K562 (cell line): ENCODE measurements around the gene HOGA1.
"Not testable (repeated sequence)": the region's sequence is repeated elsewhere in the genome, so short reads cannot be mapped to it uniquely, and the experiment has no call there.

ENCODE experiments used
- ATF6 ChIP-seq: sonication (generic); formaldehyde crosslinking; IDR thresholded peaks from 2 replicates; pipeline ENCODE4 v1.4.0; 2020; ENCODE audit warnings: mild to moderate bottlenecking, missing genetic modification reagents
- CTCF ChIP-seq, 3 experiments: IDR thresholded peaks in 2 of 3; conservative IDR thresholded peaks in 1 of 3; 2 replicates each; pipeline ENCODE4 v1.5.1; 2011 to 2012; ENCODE audit warnings: low read length in 3 of 3, mild to moderate bottlenecking in 3 of 3, control low read depth in 2 of 3, improper control_type of control experiment in 1 of 3, inconsistent platforms in 1 of 3, low read depth in 1 of 3, mixed read lengths in 1 of 3, moderate library complexity in 1 of 3; ENCODE audit not compliant: insufficient read depth in 2 of 3
- MCM7 ChIP-seq, 2 experiments: fragments of 450-650 bp; IDR thresholded peaks; 2 replicates each; pipeline ENCODE4 v1.6.1; 2016 to 2018
- POLR2A ChIP-seq: fragments of 450-650 bp; conservative IDR thresholded peaks from 2 replicates; pipeline ENCODE4 v1.6.1; 2016
- RBM17 ChIP-seq: fragments of 200-400 bp; formaldehyde crosslinking; IDR thresholded peaks from 2 replicates; pipeline ENCODE4 v1.6.1; 2017; ENCODE audit warnings: low read depth, mild to moderate bottlenecking, low read length, borderline replicate concordance
- REST ChIP-seq, 2 experiments: fragments of 450-650 bp; formaldehyde crosslinking in 1 of 2; IDR thresholded peaks; 2 replicates each; pipeline versions ENCODE4 v1.4.0 to v1.6.1; 2014 to 2020; ENCODE audit warnings: mild to moderate bottlenecking in 2 of 2, borderline replicate concordance in 1 of 2, low read depth in 1 of 2
- SIX5 ChIP-seq, 2 experiments: IDR thresholded peaks; 2 replicates each; pipeline ENCODE4 v1.6.1; 2011; ENCODE audit warnings: low read length in 2 of 2, borderline replicate concordance in 1 of 2, low read depth in 1 of 2, mild to moderate bottlenecking in 1 of 2, moderate library complexity in 1 of 2; ENCODE audit not compliant: insufficient read depth in 1 of 2
- SMAD1 ChIP-seq: fragments of 150-350 bp; IDR thresholded peaks from 2 replicates; pipeline ENCODE4 v1.6.1; 2014; ENCODE audit warnings: low read length, low read depth; ENCODE audit not compliant: partially characterized antibody
- ZNF12 ChIP-seq: sonication (generic); formaldehyde crosslinking; IDR thresholded peaks from 2 replicates; pipeline ENCODE4 v1.4.0; 2020; ENCODE audit warnings: mild to moderate bottlenecking, missing genetic modification reagents

- TF ChIP-seq CTCF (IDR thresholded peaks at IDR 0.05 in 2 of 3, conservative IDR thresholded peaks at IDR 0.05 in 1 of 3; ENCODE audit: insufficient read depth in 2 of 3, low read depth in 1 of 3, low read length in 3 of 3); ATF6 (CRISPR knock-in tag); POLR2A; REST (IDR thresholded peaks at IDR 0.05; ENCODE audit: borderline replicate concordance); REST (CRISPR knock-in tag; IDR thresholded peaks at IDR 0.05; ENCODE audit: low read depth); SIX5 (IDR thresholded peaks at IDR 0.05; ENCODE audit: borderline replicate concordance in 1 of 2, insufficient read depth in 1 of 2, low read depth in 1 of 2, low read length in 2 of 2); ZNF12 (CRISPR knock-in tag); RBM17; SMAD1; MCM7 (IDR thresholded peaks at IDR 0.05): not testable (repeated sequence)
These were observed 23.3 kb upstream of the HOGA1 start for GRCh38 chr10:97560731-97561381.
